Stomach (tissue), 4 donors: Measurements from ENCODE around the gene WNT9B.

Experiments
- POLR2AphosphoS5 ChIP-seq, 3 donors: sonication (generic); formaldehyde crosslinking; IDR thresholded peaks; one replicate each; pipeline ENCODE4 v1.6.1; 2016; ENCODE audit warnings: antibody characterized with exemption in 3 of 3
- TF ChIP-seq, protein P1 (sequence below), 7 experiments: fragments of 450-650 bp in 4 of 7; fragments of 200-600 bp in 3 of 7; sonication (generic) in 3 of 7; IDR thresholded peaks; one replicate each; pipeline ENCODE4 v1.5.1; 2016 to 2019; ENCODE audit warnings: antibody characterized with exemption in 7 of 7, control low read depth in 2 of 7, mild to moderate bottlenecking in 1 of 7

DNA sequence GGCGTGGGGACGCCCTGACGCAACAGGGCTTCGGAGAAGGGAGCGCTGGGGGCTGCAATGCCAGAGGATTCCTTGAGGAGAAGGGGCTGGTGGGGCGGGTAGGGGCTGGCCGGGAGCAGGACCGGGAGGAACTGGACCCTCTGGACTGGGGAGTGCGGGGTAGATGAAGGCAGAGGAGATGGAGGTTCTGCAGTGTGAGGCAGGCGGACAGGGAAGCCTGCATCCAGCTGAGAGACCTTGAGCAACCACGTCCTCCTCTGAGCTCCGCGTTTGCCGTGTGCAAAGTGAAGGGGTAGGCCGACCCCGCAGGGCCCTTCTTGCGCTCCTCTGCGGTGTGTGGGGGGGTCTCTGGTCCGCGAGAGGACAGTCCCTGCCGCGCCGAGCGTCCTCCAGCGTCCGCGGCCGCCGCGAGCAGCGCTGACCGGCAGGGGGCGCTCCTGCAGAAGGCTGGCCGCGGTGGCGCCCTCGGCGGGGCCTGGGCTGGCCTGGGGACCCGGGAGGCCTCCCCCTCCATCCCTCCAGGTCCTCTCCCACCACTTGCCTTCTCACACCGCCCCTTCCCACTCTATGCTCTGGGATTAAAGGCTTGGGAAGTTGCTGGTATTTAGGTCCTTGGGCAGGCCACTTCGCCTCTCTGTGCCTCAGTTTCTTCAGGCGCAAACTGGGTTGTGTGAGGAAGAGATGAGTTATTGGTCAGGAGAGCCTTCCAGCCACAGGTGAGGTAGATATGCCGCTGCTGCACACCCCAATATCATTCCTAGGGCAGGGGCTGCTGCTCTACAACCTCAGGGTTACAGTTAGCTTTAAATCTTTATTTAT, 9.6 kb upstream of the WNT9B start:
- TF ChIP-seq, protein P1, sequence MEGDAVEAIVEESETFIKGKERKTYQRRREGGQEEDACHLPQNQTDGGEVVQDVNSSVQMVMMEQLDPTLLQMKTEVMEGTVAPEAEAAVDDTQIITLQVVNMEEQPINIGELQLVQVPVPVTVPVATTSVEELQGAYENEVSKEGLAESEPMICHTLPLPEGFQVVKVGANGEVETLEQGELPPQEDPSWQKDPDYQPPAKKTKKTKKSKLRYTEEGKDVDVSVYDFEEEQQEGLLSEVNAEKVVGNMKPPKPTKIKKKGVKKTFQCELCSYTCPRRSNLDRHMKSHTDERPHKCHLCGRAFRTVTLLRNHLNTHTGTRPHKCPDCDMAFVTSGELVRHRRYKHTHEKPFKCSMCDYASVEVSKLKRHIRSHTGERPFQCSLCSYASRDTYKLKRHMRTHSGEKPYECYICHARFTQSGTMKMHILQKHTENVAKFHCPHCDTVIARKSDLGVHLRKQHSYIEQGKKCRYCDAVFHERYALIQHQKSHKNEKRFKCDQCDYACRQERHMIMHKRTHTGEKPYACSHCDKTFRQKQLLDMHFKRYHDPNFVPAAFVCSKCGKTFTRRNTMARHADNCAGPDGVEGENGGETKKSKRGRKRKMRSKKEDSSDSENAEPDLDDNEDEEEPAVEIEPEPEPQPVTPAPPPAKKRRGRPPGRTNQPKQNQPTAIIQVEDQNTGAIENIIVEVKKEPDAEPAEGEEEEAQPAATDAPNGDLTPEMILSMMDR (IDR thresholded peaks at IDR 0.05): peak in 5 of 7 experiments; percentile 20 to 69 (median 67)
- no peak for TF ChIP-seq POLR2AphosphoS5 (IDR thresholded peaks at IDR 0.05)
